Endothelial cell of umbilical vein (primary cell): ENCODE results near the gene LIPF. TPM values are rescaled to one million over a fixed set of nuclear protein-coding genes. Genes with fewer than 3 reads are reported as not detected.

ENCODE experiments used
- BruUV-seq: library from RNA; stranded (reverse); fragments of 400-500 nt; replicated peaks from 2 replicates; lab custom pipeline; 2021; lab: Mats Ljungman, UMichigan
- CTCF ChIA-PET: fragments of 300-600, 350-600 bp; sonication (Branson Sonifier 250); formaldehyde crosslinking; loops from one replicate; lab custom pipeline; 2021; ENCODE audit warnings: antibody characterized with exemption, inconsistent platforms; lab: Charles Lee
- POLR2A ChIA-PET: fragments of 300-600, 350-600 bp; sonication (Branson Sonifier 250); formaldehyde crosslinking; loops from one replicate; lab custom pipeline; 2021; ENCODE audit warnings: antibody characterized with exemption, inconsistent platforms; lab: Charles Lee
- DNase-seq: peaks from one replicate; pipeline ENCODE4 v3.0.0-alpha.2; 2011; ENCODE audit warnings: low read depth, low spot score
- FAIRE-seq: peaks from 2 replicates; lab custom pipeline; 2011; peaks lifted over from hg19 to GRCh38; lab: Jason Lieb, UNC
- H2AFZ ChIP-seq: 2 replicates; pipeline ENCODE4 v1.6.0; 2012; ENCODE audit warnings: low read depth, low read length, control low read depth, inconsistent platforms
- H3K27ac ChIP-seq: 2 replicates; pipeline ENCODE4 v1.5.1; 2011; ENCODE audit warnings: low read depth, mild to moderate bottlenecking, control low read depth, low read length, moderate library complexity; ENCODE audit not compliant: insufficient read depth
- H3K27me3 ChIP-seq, 2 experiments: 2 replicates each; pipeline versions ENCODE4 v1.6.0 to v1.6.1; 2011; ENCODE audit warnings: low read length in 2 of 2, mixed read lengths in 1 of 2; ENCODE audit not compliant: control insufficient read depth in 2 of 2, insufficient read depth in 2 of 2
- H3K36me3 ChIP-seq, 2 experiments: 2 replicates in 1 of 2; 3 replicates in 1 of 2; pipeline ENCODE4 v1.5.1; 2011; ENCODE audit warnings: low read length in 2 of 2, mild to moderate bottlenecking in 1 of 2, moderate library complexity in 1 of 2; ENCODE audit not compliant: control insufficient read depth in 2 of 2, insufficient read depth in 2 of 2; ENCODE audit errors: extremely low read depth in 1 of 2
- H3K4me1 ChIP-seq: 3 replicates; pipeline ENCODE4 v1.5.1; 2011; ENCODE audit warnings: mild to moderate bottlenecking, low read length; ENCODE audit not compliant: control insufficient read depth, insufficient read depth; ENCODE audit errors: extremely low read depth
- H3K4me2 ChIP-seq: 2 replicates; pipeline ENCODE4 v1.6.1; 2011; ENCODE audit warnings: low read length, control low read depth, mixed read lengths; ENCODE audit not compliant: insufficient read depth
- H3K4me3 ChIP-seq, 3 experiments: fragments of 200-600 bp in 1 of 3; sonication (generic), shearing (Covaris generic) in 1 of 3; replicated peaks in 1 of 3; 2 replicates each; pipeline ENCODE4 v1.5.1; 2011 to 2016; ENCODE audit warnings: control low read depth in 3 of 3, low read length in 3 of 3, mild to moderate bottlenecking in 2 of 3, inconsistent platforms in 1 of 3, low read depth in 1 of 3, moderate library complexity in 1 of 3; ENCODE audit not compliant: insufficient read depth in 1 of 3
- H3K79me2 ChIP-seq: 2 replicates; pipeline ENCODE4 v1.6.0; 2012; ENCODE audit warnings: low read length, inconsistent platforms; ENCODE audit not compliant: control insufficient read depth, insufficient read depth
- H3K9ac ChIP-seq: replicated peaks from 2 replicates; pipeline ENCODE3; 2011; ENCODE audit warnings: low read length, control low read depth; ENCODE audit not compliant: insufficient read depth; ENCODE audit errors: extremely low read depth
- H3K9me1 ChIP-seq: replicated peaks from 3 replicates; pipeline ENCODE4 v1.6.0; 2011; ENCODE audit warnings: mild to moderate bottlenecking, low read length; ENCODE audit not compliant: control insufficient read depth, insufficient read depth; ENCODE audit errors: extremely low read depth
- H3K9me3 ChIP-seq: replicated peaks from 2 replicates; pipeline ENCODE4 v1.5.1; 2012; ENCODE audit warnings: low read length, inconsistent platforms; ENCODE audit not compliant: control insufficient read depth, insufficient read depth
- H4K20me1 ChIP-seq: replicated peaks from 2 replicates; pipeline ENCODE3; 2011; ENCODE audit warnings: mild to moderate bottlenecking, low read length; ENCODE audit not compliant: control insufficient read depth, insufficient read depth; ENCODE audit errors: extremely low read depth
- CTCF ChIP-seq, 2 donors: IDR thresholded peaks; 1 replicate in 1 of 2; 2 replicates in 1 of 2; pipeline ENCODE4 v1.5.1; 2011; ENCODE audit warnings: low read length in 2 of 2, mild to moderate bottlenecking in 2 of 2, moderate library complexity in 2 of 2, control low read depth in 1 of 2, inconsistent platforms in 1 of 2, low read depth in 1 of 2; ENCODE audit not compliant: insufficient read depth in 1 of 2; ENCODE audit errors: extremely low read depth in 1 of 2
- EZH2 ChIP-seq: IDR thresholded peaks from 2 replicates; pipeline ENCODE4 v1.6.1; 2012; ENCODE audit warnings: borderline replicate concordance, low read depth, mild to moderate bottlenecking, moderate library complexity, low read length, inconsistent platforms; ENCODE audit not compliant: severe bottlenecking
- FOS ChIP-seq: IDR thresholded peaks from 2 replicates; pipeline ENCODE4 v1.6.1; 2011; ENCODE audit warnings: mild to moderate bottlenecking, low read length, moderate library complexity, borderline replicate concordance; ENCODE audit not compliant: insufficient read depth
- GATA2 ChIP-seq: IDR thresholded peaks from 2 replicates; pipeline ENCODE4 v1.7.0; 2011; ENCODE audit warnings: low read depth, mild to moderate bottlenecking, moderate library complexity, mixed read lengths, low read length; ENCODE audit not compliant: insufficient read length, insufficient read depth
- JUN ChIP-seq: IDR thresholded peaks from 2 replicates; pipeline ENCODE4 v1.6.1; 2011; ENCODE audit warnings: borderline replicate concordance, low read depth; ENCODE audit not compliant: insufficient read length, insufficient read depth
- MAX ChIP-seq: IDR thresholded peaks from 2 replicates; pipeline ENCODE4 v1.6.1; 2011; ENCODE audit not compliant: insufficient read depth, insufficient read length
- MYC ChIP-seq: IDR thresholded peaks from one replicate; pipeline ENCODE4 v1.6.1; 2011; ENCODE audit warnings: mild to moderate bottlenecking, low read depth, low read length
- POLR2A ChIP-seq: IDR thresholded peaks from 2 replicates; pipeline ENCODE4 v1.6.1; 2012; ENCODE audit warnings: low read depth, mild to moderate bottlenecking, control low read depth, low read length
- POLR2AphosphoS5 ChIP-seq: IDR thresholded peaks from 2 replicates; pipeline ENCODE4 v1.6.1; 2012; ENCODE audit warnings: low read depth, mild to moderate bottlenecking, control low read depth, low read length, moderate library complexity; ENCODE audit not compliant: insufficient read depth
- dilution Hi-C: fragments of 300-500 bp; cut with MboI; formaldehyde crosslinking; loops from one replicate; pipeline ENCODE4 v1.15.0; 2019; ENCODE audit warnings: low sequenced_read_pairs; ENCODE audit not compliant: extremely low pct_ligation_motif_present
- intact Hi-C: fragments of 100-400 bp; cut with micrococcal nuclease; formaldehyde crosslinking; loops from one replicate; pipeline ENCODE4 v1.10.0; 2022
- polyA plus RNA-seq, 4 experiments: library from polyadenylated mRNA; depleted of rRNA in 3 of 4; stranded (reverse) in 3 of 4; unstranded in 1 of 4; fragments of >200 nt; gene quantifications; 2 replicates each; pipeline versions ENCODE4 v1.2.1 to v1.2.3, GENCODE V29; 2011 to 2012; ENCODE audit warnings: missing spikeins in 1 of 4
- total RNA-seq: library from RNA; stranded (reverse); gene quantifications from 2 replicates; pipeline ENCODE4 v1.2.3, GENCODE V29; 2021

LIPF gene
- total and polyA plus RNA-seq, 2 donors (not counting 3 experiments of a cell fraction or from before 2014, with no cell fraction given) = not detected

GRCh38 chr10:88693392-88694020 lies 29.3 kb downstream of the LIPF start:
- no peaks in the 10 kb centered on the region for H3K79me2 ChIP-seq
- no peaks in the 10 kb centered on the region for H4K20me1 ChIP-seq
- H3K4me1 ChIP-seq = no peaks in the 10 kb centered on the region
- CTCF ChIA-PET = interaction anchor here (0.6 to 3.5 kb wide), 31 partner anchors 9 to 834 kb away, joined by 3 to 25 read pairs (median 5); partner anchors contain the start of genes LIPK and RNLS
- no peak overlapping the region for H3K27ac ChIP-seq
- peak; percentile 30 for DNase-seq
- no peaks in the 10 kb centered on the region for H3K27me3 ChIP-seq
- H3K9me1 ChIP-seq = no peaks in the 10 kb centered on the region
- dilution Hi-C loops (no loop called here), intact Hi-C loops (no loop called here)
- FAIRE-seq = peak; percentile 64
- H2AFZ ChIP-seq = no peak overlapping the region
- no peaks in the 10 kb centered on the region for H3K36me3 ChIP-seq
- peak in 1 of 2 donors; percentile 6 for TF ChIP-seq CTCF (IDR thresholded peaks at IDR 0.05; ENCODE audit: extremely low read depth in 1 of 2, insufficient read depth in 1 of 2, low read depth in 1 of 2, low read length in 2 of 2)
- TF ChIP-seq GATA2 = no peak
- no peak overlapping the region for H3K9ac ChIP-seq
- no peak overlapping the region for H3K4me3 ChIP-seq
- POLR2A ChIA-PET = no interaction called here
- no peaks in the 10 kb centered on the region for H3K9me3 ChIP-seq
- BruUV-seq = no TSS peak
- H3K4me2 ChIP-seq = no peak overlapping the region

GRCh38 chr10:88702848-88703597 lies 38.8 kb downstream of the LIPF start:
- Histone ChIP-seq H3K4me3 (no peak overlapping the region), H3K9ac (no peak overlapping the region), H3K9me1 (no peaks in the 10 kb centered on the region), H3K9me3 (no peaks in the 10 kb centered on the region), H3K27ac (no peak overlapping the region), H3K27me3 (peaks cover 0 to 2% of the 10 kb centered on the region in 2 experiments), H3K79me2 (no peaks in the 10 kb centered on the region), H3K36me3 (no peaks in the 10 kb centered on the region), H2AFZ (no peak overlapping the region), H3K4me1 (peaks cover 29% of the 10 kb centered on the region), H4K20me1 (no peaks in the 10 kb centered on the region), H3K4me2 (peak overlapping the region; percentile 5)
- TF ChIP-seq MAX = no peak
- TF ChIP-seq GATA2 = peak; percentile 71
- no peak for TF ChIP-seq MYC
- TF ChIP-seq FOS = peak; percentile 48
- no peak for TF ChIP-seq CTCF (IDR thresholded peaks at IDR 0.05; ENCODE audit: extremely low read depth in 1 of 2, insufficient read depth in 1 of 2, low read depth in 1 of 2, low read length in 2 of 2)
- peak; percentile 94 for TF ChIP-seq POLR2AphosphoS5
- TF ChIP-seq JUN = peak; percentile 15
- no peak for TF ChIP-seq EZH2
- peak; percentile 35 for TF ChIP-seq POLR2A
- FAIRE-seq = peak; percentile 71
- intact Hi-C loops = no loop called here
- BruUV-seq = no TSS peak
- dilution Hi-C loops = no loop called here
- POLR2A ChIA-PET = no interaction called here
- peak; percentile 83 for DNase-seq
- CTCF ChIA-PET = interaction anchor here (0.9 to 1.3 kb wide), 2 partner anchors 9 to 138 kb away, joined by 5 to 11 read pairs; no protein-coding TSS in a partner anchor
